ENCODE measurements around the gene NR6A1. TPM values are rescaled to one million over a fixed set of nuclear protein-coding genes. Genes with fewer than 3 reads are reported as not detected.

Gene NR6A1
- total and polyA plus RNA-seq, 2 of the 13 experiments (the other 11 are each of a cell fraction or from before 2014, with no cell fraction given): 28.1 to 31.5 TPM

GRCh38 chr9:124505006-124505900, 265.9 kb downstream of the NR6A1 start (continued):
- TF ChIP-seq ZBTB4 (CRISPR knock-in tag; IDR thresholded peaks at IDR 0.05; ENCODE audit: borderline replicate concordance) (peak; percentile 59; the same call in 1 of the 2 replicates), ZBTB38 (CRISPR knock-in tag; IDR thresholded peaks at IDR 0.05) (peak; percentile 86; the same call in 1 of the 2 replicates), ZNF354B (CRISPR knock-in tag; IDR thresholded peaks at IDR 0.05) (no peak), NCOA1 (CRISPR knock-in tag; IDR thresholded peaks at IDR 0.05) (0 out of 2 replicates have a peak, but pooled peaks have one; percentile 29)

GRCh38 chr9:124504530-124505005, 266.5 kb downstream of the NR6A1 start:
- Histone ChIP-seq H3K27ac (ENCODE audit: extremely low read length, insufficient read depth, low read length) (no peak overlapping the region), H3K27me3 (ENCODE audit: control insufficient read depth in 1 of 2, insufficient read depth in 2 of 2, low read length in 2 of 2) (no peaks in the 10 kb centered on the region), H3K9ac (ENCODE audit: insufficient read depth, low read depth, low read length) (peak overlapping the region; percentile 58; the same call in 1 of the 2 replicates), H3K36me3 (replicated peaks in 1 of 2; ENCODE audit: control insufficient read depth in 1 of 2, insufficient read depth in 2 of 2, low read length in 2 of 2) (peaks cover 8 to 10% of the 10 kb centered on the region in 2 experiments; a peak in 2 of 5 replicates), H3K4me3 (replicated peaks in 1 of 3; ENCODE audit: insufficient read depth in 1 of 3, low read depth in 2 of 3, low read length in 3 of 3) (peak overlapping the region; percentile 42 to 80 (median 49); a peak in 4 of 6 replicates), H3K79me2 (ENCODE audit: insufficient read depth, low read length) (peaks cover 21% of the 10 kb centered on the region), H3K4me2 (ENCODE audit: low read depth, low read length) (peak overlapping the region; percentile 86), H3K4me1 (ENCODE audit: insufficient read depth, low read length) (peaks cover 28% of the 10 kb centered on the region), H2AFZ (ENCODE audit: low read length) (no peak overlapping the region), H4K20me1 (ENCODE audit: insufficient read depth, low read length) (no peaks in the 10 kb centered on the region), H3K9me3 (ENCODE audit: low read length) (no peaks in the 10 kb centered on the region)
- no peak for DNase-seq (ENCODE audit: low spot score)
- no peak for ATAC-seq
- BruUV-seq (replicated peaks): no TSS peak
- ChIA-PET CTCF (ENCODE audit: low intra/inter-chr PET ratio, low total read pairs) (no interaction called here), POLR2A (interaction anchor here (2.1 kb wide), 1 partner anchor 28 kb away, joined by 6 read pairs; no protein-coding TSS in a partner anchor)
- intact Hi-C loops (cut with micrococcal nuclease; ENCODE audit: unreplicated experiment): no loop called here
- FAIRE-seq: no peak
- WGBS (ENCODE audit: low lambda C conversion rate): 93% methylated on average over 19 of the region's 81 CpGs
- in situ Hi-C loops (cut with HindIII; ENCODE audit: extremely low pct_ligation_motif_present, low pct_unique_long_range_greater_than_20kb): no loop called here
- TF ChIP-seq TERF1 (CRISPR knock-in tag; IDR thresholded peaks at IDR 0.05) (no peak), ZNF703 (CRISPR knock-in tag; IDR thresholded peaks at IDR 0.05; ENCODE audit: borderline replicate concordance) (no peak), ZNF441 (CRISPR knock-in tag; IDR thresholded peaks at IDR 0.05; ENCODE audit: borderline replicate concordance) (no peak), BRCA1 (CRISPR knock-in tag; IDR thresholded peaks at IDR 0.05) (no peak), HOXD1 (CRISPR knock-in tag; IDR thresholded peaks at IDR 0.05) (no peak), MXD1 (CRISPR knock-in tag; IDR thresholded peaks at IDR 0.05) (no peak), PRMT3 (CRISPR knock-in tag; IDR thresholded peaks at IDR 0.05; ENCODE audit: borderline replicate concordance, low read depth) (no peak), ATRX (CRISPR knock-in tag; IDR thresholded peaks at IDR 0.05; ENCODE audit: borderline replicate concordance) (no peak), SIX4 (CRISPR knock-in tag; IDR thresholded peaks at IDR 0.05) (no peak), ATF6 (CRISPR knock-in tag; conservative IDR thresholded peaks at IDR 0.05) (no peak), HMGA1 (CRISPR knock-in tag; conservative IDR thresholded peaks at IDR 0.05) (no peak)
